GM12801 (cell line): ENCODE results near the gene C10orf67.

ENCODE experiments used
- TF ChIP-seq, protein P1 (sequence below): IDR thresholded peaks from one replicate; pipeline ENCODE4 v1.5.1; 2011; ENCODE audit warnings: control low read depth; ENCODE audit not compliant: insufficient read length; ENCODE audit errors: extremely low read depth

Gene C10orf67

GRCh38 chr10:23156447-23157150, 188.0 kb downstream of the C10orf67 start:
- TF ChIP-seq, protein P1, sequence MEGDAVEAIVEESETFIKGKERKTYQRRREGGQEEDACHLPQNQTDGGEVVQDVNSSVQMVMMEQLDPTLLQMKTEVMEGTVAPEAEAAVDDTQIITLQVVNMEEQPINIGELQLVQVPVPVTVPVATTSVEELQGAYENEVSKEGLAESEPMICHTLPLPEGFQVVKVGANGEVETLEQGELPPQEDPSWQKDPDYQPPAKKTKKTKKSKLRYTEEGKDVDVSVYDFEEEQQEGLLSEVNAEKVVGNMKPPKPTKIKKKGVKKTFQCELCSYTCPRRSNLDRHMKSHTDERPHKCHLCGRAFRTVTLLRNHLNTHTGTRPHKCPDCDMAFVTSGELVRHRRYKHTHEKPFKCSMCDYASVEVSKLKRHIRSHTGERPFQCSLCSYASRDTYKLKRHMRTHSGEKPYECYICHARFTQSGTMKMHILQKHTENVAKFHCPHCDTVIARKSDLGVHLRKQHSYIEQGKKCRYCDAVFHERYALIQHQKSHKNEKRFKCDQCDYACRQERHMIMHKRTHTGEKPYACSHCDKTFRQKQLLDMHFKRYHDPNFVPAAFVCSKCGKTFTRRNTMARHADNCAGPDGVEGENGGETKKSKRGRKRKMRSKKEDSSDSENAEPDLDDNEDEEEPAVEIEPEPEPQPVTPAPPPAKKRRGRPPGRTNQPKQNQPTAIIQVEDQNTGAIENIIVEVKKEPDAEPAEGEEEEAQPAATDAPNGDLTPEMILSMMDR, result no peak

GRCh38 chr10:23155169-23155568, 189.4 kb downstream of the C10orf67 start:
- TF ChIP-seq, protein P1, result no peak
